D721Med (cell line): ENCODE results near the gene EVX1.

Experiments used
- DNase-seq: peaks from one replicate; pipeline ENCODE4 v3.0.0; 2011; ENCODE audit warnings: low spot score; ENCODE audit not compliant: insufficient read length
- FAIRE-seq: peaks from 2 replicates; lab custom pipeline; 2011; peaks lifted over from hg19 to GRCh38; lab: Jason Lieb, UNC
- CTCF ChIP-seq: IDR thresholded peaks from 2 replicates; pipeline ENCODE4 v1.5.1; 2012; ENCODE audit warnings: mild to moderate bottlenecking, control low read depth; ENCODE audit not compliant: insufficient read depth; ENCODE audit errors: missing control alignments

The EVX1 gene

GRCh38 chr7:27242555-27243339 is at the start of gene EVX1:
TSS of gene EVX1 (plus strand) at chr7:27242802. CDS start at chr7:27243031, 229 bp downstream.
- TF ChIP-seq CTCF = no peak
- FAIRE-seq = no peak
- peak; percentile 47 for DNase-seq

GRCh38 chr7:27193335-27194001 is 49.1 kb upstream of the EVX1 start:
- DNase-seq = no peak
- FAIRE-seq = no peak
- no peak for TF ChIP-seq CTCF

GRCh38 chr7:27194002-27194352 is 48.6 kb upstream of the EVX1 start:
- TF ChIP-seq CTCF = no peak
- FAIRE-seq = no peak
- no peak for DNase-seq

- no peak for DNase-seq
- TF ChIP-seq CTCF = no peak
- no peak for FAIRE-seq
Observed at GRCh38 chr7:27194686-27195379, 47.8 kb upstream of the EVX1 start.

- FAIRE-seq = peak; percentile 84
- peak; percentile 91 for TF ChIP-seq CTCF
- DNase-seq = no peak
Observed at GRCh38 chr7:27196287-27196767, 46.3 kb upstream of the EVX1 start.

- DNase-seq (no peak), FAIRE-seq (peak; percentile 77)
- no peak for TF ChIP-seq CTCF
Observed at GRCh38 chr7:27197137-27198042, 45.2 kb upstream of the EVX1 start.
